ENCODE measurements around the gene UBE2E2. TPM values are rescaled to one million over a fixed set of nuclear protein-coding genes. Genes with fewer than 3 reads are reported as not detected.
A peak's percentile ranks its signal among the peaks of the same experiment; 100 is the strongest.

UBE2E2 gene
- total and polyA plus RNA-seq, 2 experiments from 2014 or later = 140 to 246 TPM

DNA sequence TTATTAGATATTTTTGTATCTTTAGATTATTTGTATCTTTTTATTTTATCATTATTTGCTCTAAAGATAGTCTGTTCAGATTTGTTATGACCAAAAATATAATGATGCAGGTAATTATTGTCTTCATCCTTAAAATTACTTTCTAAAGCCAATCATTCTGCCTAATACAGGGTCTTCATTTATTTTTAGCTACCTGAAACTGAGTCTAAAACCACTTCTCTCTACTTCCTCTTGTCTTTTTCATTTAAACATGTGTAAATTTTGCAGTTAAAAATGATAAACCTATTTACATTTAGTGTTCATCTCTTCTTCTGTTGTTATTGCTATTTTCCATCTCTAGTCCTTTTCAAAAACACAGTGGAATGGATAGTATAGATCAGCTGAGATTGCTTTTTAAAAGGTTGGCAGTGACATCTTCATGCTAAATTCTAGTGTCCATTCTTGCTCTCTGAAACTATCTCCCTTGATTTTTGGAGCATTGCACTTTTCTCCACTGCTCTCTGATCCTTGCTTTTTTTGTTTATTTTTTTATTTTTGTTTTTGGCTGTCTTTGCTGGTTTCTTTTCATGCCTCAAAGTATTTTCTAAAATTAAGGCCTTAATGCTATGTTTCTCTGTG, 91.8 kb downstream of the UBE2E2 start:
- no peak overlapping the region for H3K4me3 ChIP-seq
- no peaks in the 10 kb centered on the region for H3K36me3 ChIP-seq
- no peaks in the 10 kb centered on the region for H3K27me3 ChIP-seq
- H3K27ac ChIP-seq = no peak overlapping the region
- no peaks in the 10 kb centered on the region for H3K9me3 ChIP-seq (ENCODE audit: low read depth)
- H3K4me1 ChIP-seq (ENCODE audit: low read depth) = no peaks in the 10 kb centered on the region
- no peak for DNase-seq (ENCODE audit: low read depth in 1 of 2, low spot score in 1 of 2)
- TF ChIP-seq, protein P1, sequence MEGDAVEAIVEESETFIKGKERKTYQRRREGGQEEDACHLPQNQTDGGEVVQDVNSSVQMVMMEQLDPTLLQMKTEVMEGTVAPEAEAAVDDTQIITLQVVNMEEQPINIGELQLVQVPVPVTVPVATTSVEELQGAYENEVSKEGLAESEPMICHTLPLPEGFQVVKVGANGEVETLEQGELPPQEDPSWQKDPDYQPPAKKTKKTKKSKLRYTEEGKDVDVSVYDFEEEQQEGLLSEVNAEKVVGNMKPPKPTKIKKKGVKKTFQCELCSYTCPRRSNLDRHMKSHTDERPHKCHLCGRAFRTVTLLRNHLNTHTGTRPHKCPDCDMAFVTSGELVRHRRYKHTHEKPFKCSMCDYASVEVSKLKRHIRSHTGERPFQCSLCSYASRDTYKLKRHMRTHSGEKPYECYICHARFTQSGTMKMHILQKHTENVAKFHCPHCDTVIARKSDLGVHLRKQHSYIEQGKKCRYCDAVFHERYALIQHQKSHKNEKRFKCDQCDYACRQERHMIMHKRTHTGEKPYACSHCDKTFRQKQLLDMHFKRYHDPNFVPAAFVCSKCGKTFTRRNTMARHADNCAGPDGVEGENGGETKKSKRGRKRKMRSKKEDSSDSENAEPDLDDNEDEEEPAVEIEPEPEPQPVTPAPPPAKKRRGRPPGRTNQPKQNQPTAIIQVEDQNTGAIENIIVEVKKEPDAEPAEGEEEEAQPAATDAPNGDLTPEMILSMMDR (IDR thresholded peaks at IDR 0.05; ENCODE audit: low read depth, low read length) = no peak

DNA sequence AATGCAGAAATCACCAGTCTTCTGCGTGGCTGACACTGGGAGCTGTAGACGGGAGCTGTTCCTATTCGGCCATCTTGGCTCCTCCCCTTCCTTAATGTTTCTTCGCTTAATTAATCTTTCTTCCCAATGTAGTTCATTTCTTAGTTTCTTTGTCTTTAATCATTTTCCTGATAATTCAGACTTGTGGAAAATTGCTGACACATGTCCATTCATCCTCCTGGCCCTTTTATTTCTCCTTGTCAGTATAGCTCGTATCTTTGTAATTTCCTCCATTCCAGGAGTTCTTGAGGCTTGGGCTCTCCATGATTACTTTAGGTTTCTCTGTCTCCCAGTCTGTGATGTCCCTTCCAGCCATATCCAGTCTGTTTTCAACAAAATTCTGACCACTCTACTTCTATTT, 98.7 kb downstream of the UBE2E2 start:
- Histone ChIP-seq H3K4me3 (no peak overlapping the region), H3K36me3 (no peaks in the 10 kb centered on the region), H3K9me3 (ENCODE audit: low read depth) (no peaks in the 10 kb centered on the region), H3K27me3 (no peaks in the 10 kb centered on the region), H3K27ac (no peak overlapping the region), H3K4me1 (ENCODE audit: low read depth) (peaks cover 5% of the 10 kb centered on the region)
- TF ChIP-seq, protein P1 (IDR thresholded peaks at IDR 0.05; ENCODE audit: low read depth, low read length) = no peak
- DNase-seq (ENCODE audit: low read depth in 1 of 2, low spot score in 1 of 2) = no peak

DNA sequence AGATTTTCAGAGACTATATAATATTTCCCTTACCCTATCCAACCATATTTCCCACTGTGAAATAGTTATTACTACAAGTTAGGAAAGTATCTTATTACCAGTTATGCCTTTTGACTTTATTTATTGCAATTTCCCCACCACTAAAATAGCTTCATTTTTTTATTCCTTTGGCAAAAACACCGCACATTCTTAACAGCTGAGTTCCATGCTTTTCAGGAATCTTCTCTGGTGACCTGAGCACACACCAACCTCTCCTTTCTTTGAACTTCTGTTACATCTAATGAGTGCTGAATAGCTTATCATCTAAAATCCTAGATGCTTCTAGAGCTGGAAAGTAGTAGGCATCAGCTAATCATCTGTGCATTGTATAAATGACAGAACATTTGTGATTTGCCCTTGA, 99.1 kb downstream of the UBE2E2 start:
- no peaks in the 10 kb centered on the region for H3K9me3 ChIP-seq (ENCODE audit: low read depth)
- TF ChIP-seq, protein P1 (IDR thresholded peaks at IDR 0.05; ENCODE audit: low read depth, low read length) = no peak
- H3K27me3 ChIP-seq = no peaks in the 10 kb centered on the region
- H3K36me3 ChIP-seq = no peaks in the 10 kb centered on the region
- peaks cover 5% of the 10 kb centered on the region for H3K4me1 ChIP-seq (ENCODE audit: low read depth)
- no peak overlapping the region for H3K27ac ChIP-seq
- H3K4me3 ChIP-seq = no peak overlapping the region
- no peak for DNase-seq (ENCODE audit: low read depth in 1 of 2, low spot score in 1 of 2)

DNA sequence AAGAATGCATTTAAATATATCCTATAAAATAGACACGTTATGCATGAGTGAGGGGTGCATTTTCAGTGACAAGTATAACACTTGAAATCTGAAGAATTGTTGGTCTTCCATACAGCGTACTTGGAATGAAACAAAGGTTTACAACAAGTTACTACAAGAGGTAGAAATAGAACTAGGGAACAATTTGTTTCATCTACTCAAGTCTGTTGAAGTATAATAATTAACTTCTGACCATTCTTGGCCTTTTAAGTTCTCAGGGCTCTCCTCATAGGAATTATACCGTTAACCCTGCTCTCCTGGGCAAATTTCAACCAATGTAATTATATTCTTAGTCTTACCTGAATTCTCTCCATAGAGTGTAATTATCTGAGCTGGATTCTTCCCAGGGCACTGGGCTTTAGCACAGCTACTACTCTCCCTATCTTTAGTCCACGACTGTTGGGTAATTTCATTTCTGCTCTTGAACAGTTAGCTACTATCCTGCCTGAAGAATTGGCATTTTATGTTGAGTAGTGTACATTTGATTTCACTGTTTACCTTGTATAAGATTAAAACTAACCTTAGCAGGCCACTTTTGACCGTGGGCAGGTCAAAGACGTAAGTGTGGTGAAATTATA, 100.6 kb downstream of the UBE2E2 start:
- H3K27ac ChIP-seq = no peak overlapping the region
- TF ChIP-seq, protein P1 (IDR thresholded peaks at IDR 0.05; ENCODE audit: low read depth, low read length) = no peak
- no peaks in the 10 kb centered on the region for H3K36me3 ChIP-seq
- H3K27me3 ChIP-seq = no peaks in the 10 kb centered on the region
- no peak overlapping the region for H3K4me3 ChIP-seq
- peak in 1 of 2 donors; percentile 27 for DNase-seq (ENCODE audit: low read depth in 1 of 2, low spot score in 1 of 2)
- H3K4me1 ChIP-seq (ENCODE audit: low read depth) = peaks cover 5% of the 10 kb centered on the region
- H3K9me3 ChIP-seq (ENCODE audit: low read depth) = no peaks in the 10 kb centered on the region

DNA sequence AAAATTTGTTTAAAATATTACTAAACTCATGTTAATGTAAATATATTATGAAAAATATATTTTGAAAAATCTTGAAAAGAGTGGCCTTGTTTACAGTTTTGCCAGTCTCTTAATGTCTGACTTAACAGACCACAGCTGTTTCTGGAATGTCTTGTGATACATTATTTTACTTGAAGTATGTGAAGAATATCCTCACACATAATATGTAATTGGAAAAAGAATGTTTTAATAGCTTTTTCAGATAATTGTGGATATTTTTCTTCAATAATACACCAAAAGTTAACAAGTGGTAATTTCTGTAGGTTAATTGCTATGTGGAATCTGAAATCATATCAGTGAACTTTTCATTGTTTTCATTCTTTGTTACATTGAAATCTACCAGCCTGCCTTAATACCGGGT, 101.3 kb downstream of the UBE2E2 start:
- peak in 1 of 2 donors; percentile 49 for DNase-seq (ENCODE audit: low read depth in 1 of 2, low spot score in 1 of 2)

More for the DNA sequence above, 101.3 kb downstream of the UBE2E2 start:
- Histone ChIP-seq H3K4me3 (no peak overlapping the region), H3K27me3 (no peaks in the 10 kb centered on the region), H3K9me3 (ENCODE audit: low read depth) (no peaks in the 10 kb centered on the region), H3K4me1 (ENCODE audit: low read depth) (peaks cover 5% of the 10 kb centered on the region), H3K27ac (no peak overlapping the region), H3K36me3 (no peaks in the 10 kb centered on the region)
- TF ChIP-seq, protein P1 (IDR thresholded peaks at IDR 0.05; ENCODE audit: low read depth, low read length) = no peak
